B cell (primary cell): ENCODE results near the gene RABGGTB. TPM values are rescaled to one million over a fixed set of nuclear protein-coding genes. Genes with fewer than 3 reads are reported as not detected.

Source experiments
- ATAC-seq: fragments of 200-7000 bp; cut with Tn5 transposase; one replicate; pipeline ENCODE4 v1.10.0; 2021; ENCODE audit warnings: low read depth, mild to moderate bottlenecking, moderate number of reproducible peaks, moderate library complexity
- CTCF ChIA-PET: fragments of 350-600 bp; sonication (Branson Sonifier 250); formaldehyde crosslinking; loops from one replicate; lab custom pipeline; 2021; ENCODE audit warnings: antibody characterized with exemption, inconsistent platforms; lab: Charles Lee
- POLR2A ChIA-PET: fragments of 350-600 bp; sonication (Branson Sonifier 250); formaldehyde crosslinking; loops from one replicate; lab custom pipeline; 2021; ENCODE audit warnings: antibody characterized with exemption; lab: Charles Lee
- DNase-seq: peaks from one replicate; pipeline ENCODE4 v3.0.0; 2013
- H2AFZ ChIP-seq: 2 replicates; pipeline ENCODE4 v1.6.1; 2012; ENCODE audit warnings: mild to moderate bottlenecking, low read depth, low read length; ENCODE audit not compliant: insufficient read depth, poor library complexity, severe bottlenecking
- H3K27ac ChIP-seq, 2 donors: 1 replicate in 1 of 2; 2 replicates in 1 of 2; pipeline ENCODE4 v1.5.1; 2012 to 2013; ENCODE audit warnings: low read length in 2 of 2, mild to moderate bottlenecking in 2 of 2, moderate library complexity in 1 of 2
- H3K27me3 ChIP-seq, 4 experiments: fragments of 200-600 bp in 1 of 4; sonication (generic) in 1 of 4; replicated peaks in 1 of 4; 1 replicate in 2 of 4; 2 replicates in 2 of 4; pipeline versions ENCODE4 v1.6.1 to v1.7.0; 2013 to 2016; ENCODE audit warnings: low read length in 3 of 4, mild to moderate bottlenecking in 2 of 4, mixed read lengths in 1 of 4, moderate library complexity in 1 of 4; ENCODE audit not compliant: insufficient read depth in 4 of 4, control insufficient read depth in 3 of 4; ENCODE audit errors: control extremely low read depth in 1 of 4
- H3K36me3 ChIP-seq, 2 experiments: replicated peaks in 1 of 2; 1 replicate in 1 of 2; 2 replicates in 1 of 2; pipeline versions ENCODE4 v1.6.1 to v1.7.1; 2013; ENCODE audit warnings: low read length in 1 of 2; ENCODE audit not compliant: insufficient read depth in 2 of 2, control insufficient read depth in 1 of 2; ENCODE audit errors: control extremely low read depth in 1 of 2, extremely low read depth in 1 of 2
- H3K4me1 ChIP-seq, 2 donors: fragments of 200-600 bp in 1 of 2; sonication (generic) in 1 of 2; 1 replicate in 1 of 2; 2 replicates in 1 of 2; pipeline versions ENCODE4 v1.5.1 to v1.6.1; 2013 to 2017; ENCODE audit warnings: low read length in 2 of 2; ENCODE audit not compliant: control insufficient read depth in 2 of 2, insufficient read depth in 2 of 2
- H3K4me2 ChIP-seq: replicated peaks from 2 replicates; pipeline ENCODE3; 2012; ENCODE audit warnings: mild to moderate bottlenecking, low read depth, low read length; ENCODE audit not compliant: poor library complexity, severe bottlenecking
- H3K4me3 ChIP-seq, 5 experiments: fragments of 200-600 bp in 1 of 5; sonication (generic) in 1 of 5; 1 replicate in 3 of 5; 2 replicates in 2 of 5; pipeline versions ENCODE4 v1.5.1 to v1.7.0; 2011 to 2016; ENCODE audit warnings: low read length in 4 of 5, mild to moderate bottlenecking in 4 of 5, low read depth in 2 of 5, control low read depth in 1 of 5, moderate library complexity in 1 of 5; ENCODE audit not compliant: insufficient read depth in 1 of 5; ENCODE audit errors: control extremely low read depth in 1 of 5, extremely low read depth in 1 of 5
- H3K79me2 ChIP-seq: fragments of 200-600 bp; sonication (generic); one replicate; pipeline ENCODE4 v1.6.0; 2016; ENCODE audit warnings: low read length; ENCODE audit not compliant: control insufficient read depth, insufficient read depth
- H3K9ac ChIP-seq: fragments of 200-600 bp; sonication (generic); 2 replicates; pipeline ENCODE4 v1.6.1; 2017; ENCODE audit warnings: mild to moderate bottlenecking, low read length, moderate library complexity
- H3K9me3 ChIP-seq, 3 donors: one replicate each; pipeline versions ENCODE4 v1.6.1 to v1.7.1; 2013; ENCODE audit warnings: low read length in 2 of 3; ENCODE audit not compliant: control insufficient read depth in 2 of 3, insufficient read depth in 1 of 3; ENCODE audit errors: control extremely low read depth in 1 of 3
- H4K20me1 ChIP-seq: 2 replicates; pipeline ENCODE4 v1.6.0; 2012; ENCODE audit warnings: mild to moderate bottlenecking, low read length; ENCODE audit not compliant: insufficient read depth, control insufficient read depth, poor library complexity, severe bottlenecking
- H3K27ac Mint-ChIP-seq: one replicate; pipeline ENCODE4 v1.8.0; 2021; ENCODE audit warnings: mixed read lengths
- H3K27me3 Mint-ChIP-seq: one replicate; pipeline ENCODE4 v1.8.0; 2021; ENCODE audit warnings: mixed read lengths
- H3K4me1 Mint-ChIP-seq: one replicate; pipeline ENCODE4 v1.8.0; 2021; ENCODE audit warnings: mixed read lengths
- H3K4me3 Mint-ChIP-seq: one replicate; pipeline ENCODE4 v1.8.0; 2021; ENCODE audit warnings: mixed read lengths
- H3K9me3 Mint-ChIP-seq: one replicate; pipeline ENCODE4 v1.8.0; 2022; ENCODE audit warnings: mixed read lengths; ENCODE audit not compliant: insufficient read depth
- EZH2 ChIP-seq: IDR thresholded peaks from 2 replicates; pipeline ENCODE4 v1.6.1; 2012; ENCODE audit warnings: borderline replicate concordance, low read depth, mild to moderate bottlenecking, moderate library complexity, low read length; ENCODE audit not compliant: insufficient read depth, poor library complexity, severe bottlenecking
- WGBS: methylation state at CpG from one replicate; pipeline ENCODE4 v1.1.5; 2013; ENCODE audit warnings: missing lambda C conversion rate; ENCODE audit not compliant: insufficient coverage; 5-methylcytosine and 5-hydroxymethylcytosine counted together
- intact Hi-C: fragments of 100-400 bp; cut with micrococcal nuclease; formaldehyde crosslinking; loops from one replicate; pipeline ENCODE4 v1.10.0; 2022
- polyA plus RNA-seq: library from polyadenylated mRNA; depleted of rRNA; stranded (reverse); fragments of >200 nt; gene quantifications from 2 replicates; pipeline ENCODE4 v1.2.3, GENCODE V29; 2012
- total RNA-seq, 2 donors: library from RNA; stranded (reverse); fragments of 120-200 nt in 1 of 2; gene quantifications; 1 replicate in 1 of 2; 2 replicates in 1 of 2; pipeline versions ENCODE4 v1.2.3 to v1.2.4, GENCODE V29; 2013 to 2022
- TF ChIP-seq, protein P1 (sequence below): fragments of 200-600 bp; IDR thresholded peaks from one replicate; pipeline ENCODE4 v1.8.0; 2022; ENCODE audit warnings: antibody characterized with exemption, mild to moderate bottlenecking

The RABGGTB gene
- total and polyA plus RNA-seq, 2 donors (not counting 1 experiment from before 2014, with no cell fraction given): 94.1 to 134 TPM

DNA sequence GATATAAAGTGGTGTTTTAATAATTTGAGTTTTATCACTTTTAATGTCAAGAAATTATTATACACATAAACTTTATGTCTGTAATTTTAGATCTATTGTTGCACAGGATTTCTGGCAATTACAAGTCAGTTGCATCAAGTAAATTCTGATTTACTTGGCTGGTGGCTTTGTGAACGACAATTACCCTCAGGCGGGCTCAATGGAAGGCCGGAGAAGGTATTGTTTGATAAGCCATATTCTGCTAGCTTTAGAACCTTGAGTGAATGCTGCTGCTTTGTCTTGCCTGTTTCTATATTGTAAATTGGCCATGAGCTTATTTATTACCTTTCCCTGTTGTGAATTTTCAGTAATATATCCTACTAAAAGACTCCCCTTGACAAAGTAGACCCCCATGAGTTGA is 6.0 kb downstream of the RABGGTB start:
- TF ChIP-seq EZH2: no peak
- TF ChIP-seq, protein P1, sequence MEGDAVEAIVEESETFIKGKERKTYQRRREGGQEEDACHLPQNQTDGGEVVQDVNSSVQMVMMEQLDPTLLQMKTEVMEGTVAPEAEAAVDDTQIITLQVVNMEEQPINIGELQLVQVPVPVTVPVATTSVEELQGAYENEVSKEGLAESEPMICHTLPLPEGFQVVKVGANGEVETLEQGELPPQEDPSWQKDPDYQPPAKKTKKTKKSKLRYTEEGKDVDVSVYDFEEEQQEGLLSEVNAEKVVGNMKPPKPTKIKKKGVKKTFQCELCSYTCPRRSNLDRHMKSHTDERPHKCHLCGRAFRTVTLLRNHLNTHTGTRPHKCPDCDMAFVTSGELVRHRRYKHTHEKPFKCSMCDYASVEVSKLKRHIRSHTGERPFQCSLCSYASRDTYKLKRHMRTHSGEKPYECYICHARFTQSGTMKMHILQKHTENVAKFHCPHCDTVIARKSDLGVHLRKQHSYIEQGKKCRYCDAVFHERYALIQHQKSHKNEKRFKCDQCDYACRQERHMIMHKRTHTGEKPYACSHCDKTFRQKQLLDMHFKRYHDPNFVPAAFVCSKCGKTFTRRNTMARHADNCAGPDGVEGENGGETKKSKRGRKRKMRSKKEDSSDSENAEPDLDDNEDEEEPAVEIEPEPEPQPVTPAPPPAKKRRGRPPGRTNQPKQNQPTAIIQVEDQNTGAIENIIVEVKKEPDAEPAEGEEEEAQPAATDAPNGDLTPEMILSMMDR: no peak
- no peak overlapping the region for H3K4me2 ChIP-seq
- no peak overlapping the region for H3K27ac Mint-ChIP-seq

DNA sequence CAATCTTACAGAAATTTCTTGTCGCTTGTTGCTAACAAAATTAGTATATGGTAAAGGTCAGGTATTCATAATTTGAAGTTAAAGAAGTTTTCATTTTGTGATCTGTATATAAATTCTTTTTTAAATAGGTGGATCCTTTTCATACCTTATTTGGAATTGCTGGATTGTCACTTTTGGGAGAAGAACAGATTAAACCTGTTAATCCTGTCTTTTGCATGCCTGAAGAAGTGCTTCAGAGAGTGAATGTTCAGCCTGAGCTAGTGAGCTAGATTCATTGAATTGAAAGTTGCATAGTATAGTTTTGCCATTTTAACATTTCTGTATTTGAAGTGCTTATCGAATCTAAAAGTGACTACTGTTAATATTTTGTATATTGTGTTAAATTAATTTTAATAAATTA is 8.3 kb downstream of the RABGGTB start:
- no CpG with 5 or more reads among the region's 2 CpGs for WGBS
- H3K9me3 Mint-ChIP-seq: no peaks in the 10 kb centered on the region
- H3K27ac Mint-ChIP-seq: no peak overlapping the region
- H2AFZ ChIP-seq: no peak overlapping the region
- ChIA-PET POLR2A (no interaction called here), CTCF (no interaction called here)
- ATAC-seq (no peak), DNase-seq (no peak)
- peaks cover 9% of the 10 kb centered on the region for H3K79me2 ChIP-seq
- H3K27ac ChIP-seq: no peak overlapping the region
- H3K4me3 Mint-ChIP-seq: no peak overlapping the region
- no peak overlapping the region for H3K4me2 ChIP-seq
- no peak for TF ChIP-seq EZH2
- TF ChIP-seq, protein P1: no peak
- peaks cover 0 to 3% (median 0%) of the 10 kb centered on the region in 3 donors for H3K9me3 ChIP-seq
- H3K27me3 Mint-ChIP-seq: no peaks in the 10 kb centered on the region
- peaks cover 48% of the 10 kb centered on the region for H4K20me1 ChIP-seq
- peaks cover 26% of the 10 kb centered on the region for H3K4me1 Mint-ChIP-seq
- H3K27me3 ChIP-seq: no peaks in the 10 kb centered on the region
- intact Hi-C loops: no loop called here
- no peak overlapping the region for H3K9ac ChIP-seq
- peaks cover 2 to 74% of the 10 kb centered on the region in 2 experiments for H3K36me3 ChIP-seq
- peaks cover 10 to 11% of the 10 kb centered on the region in 2 donors for H3K4me1 ChIP-seq
- H3K4me3 ChIP-seq: no peak overlapping the region

More for the DNA sequence above, 6.0 kb downstream of the RABGGTB start:
- DNase-seq: no peak
- H3K4me3 ChIP-seq: no peak overlapping the region
- no peaks in the 10 kb centered on the region for H3K27me3 ChIP-seq
- no peak overlapping the region for H2AFZ ChIP-seq
- H4K20me1 ChIP-seq: peaks cover 70% of the 10 kb centered on the region
- ChIA-PET POLR2A (no interaction called here), CTCF (no interaction called here)
- peaks cover 0 to 1% (median 0%) of the 10 kb centered on the region in 3 donors for H3K9me3 ChIP-seq
- no peak for ATAC-seq
- no peak overlapping the region for H3K9ac ChIP-seq
- Mint-ChIP-seq H3K27me3 (no peaks in the 10 kb centered on the region), H3K4me1 (peaks cover 46% of the 10 kb centered on the region), H3K4me3 (no peak overlapping the region), H3K9me3 (no peaks in the 10 kb centered on the region)
- H3K4me1 ChIP-seq: peaks cover 33 to 34% of the 10 kb centered on the region in 2 donors
- H3K27ac ChIP-seq: no peak overlapping the region
- WGBS: 96% methylated on average over 3 of the region's 3 CpGs
- H3K79me2 ChIP-seq: peaks cover 31% of the 10 kb centered on the region
- H3K36me3 ChIP-seq: peaks cover 4 to 86% of the 10 kb centered on the region in 2 experiments
- intact Hi-C loops: no loop called here
